ENCODE measurements around the gene PTPRN2.
"Not testable (repeated sequence)": the region's sequence is repeated elsewhere in the genome, so short reads cannot be mapped to it uniquely, and the experiment has no call there.

Gene PTPRN2

DNA sequence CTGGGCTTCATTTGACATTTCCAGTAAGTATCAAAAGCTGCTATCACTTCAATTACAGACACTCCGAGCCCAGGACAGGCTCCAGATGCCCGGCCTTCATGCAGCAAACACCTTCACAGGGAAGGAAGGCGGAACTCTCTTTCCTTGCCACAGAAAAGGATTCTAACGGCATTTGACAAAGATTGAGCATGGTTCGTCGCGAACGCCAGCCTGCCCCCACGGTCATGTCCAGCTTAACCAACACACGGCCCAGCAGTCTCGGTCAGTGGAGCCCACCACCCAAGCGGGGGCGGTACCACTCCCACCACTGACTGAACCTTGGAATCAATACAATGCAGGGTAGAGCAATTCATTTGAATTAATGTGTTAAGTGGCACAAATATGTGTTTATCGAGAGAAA, 643.6 kb downstream of the PTPRN2 start:
- DNase-seq (ENCODE audit: low spot score) = no peak
- Histone ChIP-seq H3K27ac (no peak overlapping the region), H3K4me3 (no peak overlapping the region)
- TF ChIP-seq, protein P1, sequence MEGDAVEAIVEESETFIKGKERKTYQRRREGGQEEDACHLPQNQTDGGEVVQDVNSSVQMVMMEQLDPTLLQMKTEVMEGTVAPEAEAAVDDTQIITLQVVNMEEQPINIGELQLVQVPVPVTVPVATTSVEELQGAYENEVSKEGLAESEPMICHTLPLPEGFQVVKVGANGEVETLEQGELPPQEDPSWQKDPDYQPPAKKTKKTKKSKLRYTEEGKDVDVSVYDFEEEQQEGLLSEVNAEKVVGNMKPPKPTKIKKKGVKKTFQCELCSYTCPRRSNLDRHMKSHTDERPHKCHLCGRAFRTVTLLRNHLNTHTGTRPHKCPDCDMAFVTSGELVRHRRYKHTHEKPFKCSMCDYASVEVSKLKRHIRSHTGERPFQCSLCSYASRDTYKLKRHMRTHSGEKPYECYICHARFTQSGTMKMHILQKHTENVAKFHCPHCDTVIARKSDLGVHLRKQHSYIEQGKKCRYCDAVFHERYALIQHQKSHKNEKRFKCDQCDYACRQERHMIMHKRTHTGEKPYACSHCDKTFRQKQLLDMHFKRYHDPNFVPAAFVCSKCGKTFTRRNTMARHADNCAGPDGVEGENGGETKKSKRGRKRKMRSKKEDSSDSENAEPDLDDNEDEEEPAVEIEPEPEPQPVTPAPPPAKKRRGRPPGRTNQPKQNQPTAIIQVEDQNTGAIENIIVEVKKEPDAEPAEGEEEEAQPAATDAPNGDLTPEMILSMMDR (IDR thresholded peaks at IDR 0.05) = no peak

DNA sequence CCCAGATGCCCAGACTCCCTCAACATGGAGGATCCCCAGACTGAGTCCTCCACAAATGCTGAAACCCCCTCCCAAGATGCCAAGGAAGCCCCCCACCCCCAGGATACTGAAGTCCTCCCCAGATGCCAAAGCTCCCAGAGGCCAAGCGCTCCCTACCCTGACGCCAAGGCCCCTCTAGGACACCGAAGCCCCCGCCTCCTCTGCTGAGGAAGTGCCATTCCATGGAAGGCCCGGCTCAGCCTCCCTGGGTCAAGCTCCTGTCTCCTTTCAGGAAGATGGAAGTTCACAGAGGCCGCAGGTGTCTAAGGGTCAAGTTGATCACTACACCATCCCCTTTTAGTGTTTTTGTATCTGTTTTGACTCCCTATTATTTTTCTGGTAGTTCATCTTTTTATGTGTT, 644.1 kb downstream of the PTPRN2 start:
- DNase-seq (ENCODE audit: low spot score) = no peak
- H3K4me3 ChIP-seq = no peak overlapping the region
- H3K27ac ChIP-seq = no peak overlapping the region
- TF ChIP-seq, protein P1 (IDR thresholded peaks at IDR 0.05) = no peak

DNA sequence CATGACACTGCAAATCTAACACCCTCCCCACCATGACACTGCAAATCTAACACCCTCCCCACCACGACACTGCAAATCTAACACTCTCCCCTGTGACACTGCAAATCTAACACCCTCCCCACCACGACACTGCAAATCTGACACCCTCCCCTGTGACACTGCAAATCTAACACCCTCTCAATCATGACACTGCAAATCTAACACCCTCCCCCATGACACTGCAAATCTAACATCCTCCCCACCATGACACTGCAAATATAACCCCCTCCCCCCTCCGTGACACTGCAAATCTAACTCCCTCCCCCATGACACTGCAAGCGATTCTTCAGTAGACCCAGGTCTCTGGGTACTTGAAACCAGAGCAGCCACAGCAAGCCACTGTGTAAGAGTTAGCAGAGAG, 646.4 kb downstream of the PTPRN2 start:
- H3K27ac ChIP-seq = no peak overlapping the region
- no peak for DNase-seq (ENCODE audit: low spot score)
- TF ChIP-seq, protein P1 (IDR thresholded peaks at IDR 0.05) = no peak
- no peak overlapping the region for H3K4me3 ChIP-seq

DNA sequence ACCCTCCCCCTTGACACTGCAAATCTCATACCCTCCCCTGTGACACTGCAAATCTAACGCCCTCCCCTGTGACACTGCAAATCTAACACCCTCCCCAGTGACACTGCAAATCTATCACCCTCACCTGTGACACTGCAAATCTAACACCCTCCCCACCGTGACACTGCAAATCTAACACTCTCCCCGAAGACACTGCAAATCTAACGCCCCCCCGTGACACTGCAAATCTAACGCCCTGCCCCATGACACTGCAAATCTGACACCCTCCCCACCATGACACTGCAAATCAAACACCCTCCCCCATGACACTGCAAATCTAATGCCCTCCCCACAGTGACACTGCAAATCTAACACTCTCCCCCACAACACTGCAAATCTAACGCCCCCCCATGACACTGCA, 647.1 kb downstream of the PTPRN2 start:
- DNase-seq (ENCODE audit: low spot score) = no peak
- Histone ChIP-seq H3K4me3 (no peak overlapping the region), H3K27ac (no peak overlapping the region)
- TF ChIP-seq, protein P1 (IDR thresholded peaks at IDR 0.05) = no peak

DNA sequence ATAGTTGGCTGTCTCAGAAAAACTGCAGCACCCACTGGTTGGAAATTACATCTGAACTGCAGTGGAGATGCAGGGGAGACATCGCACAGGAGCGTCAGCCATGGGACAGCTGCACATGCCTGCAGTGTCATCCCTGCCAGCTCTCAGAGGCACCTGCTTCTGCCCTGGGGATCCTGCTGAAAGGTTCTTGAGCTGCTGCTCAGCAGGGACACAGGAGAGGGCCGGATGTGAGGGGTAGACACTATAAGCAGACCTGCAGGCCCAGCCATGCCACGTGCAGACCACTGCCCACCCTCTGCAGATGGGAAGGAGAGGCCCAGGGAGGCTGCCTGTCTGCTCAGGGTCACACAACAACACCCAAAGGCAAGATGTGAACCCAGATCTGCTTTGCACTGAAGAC, 649.4 kb downstream of the PTPRN2 start:
- no peak for DNase-seq (ENCODE audit: low spot score)
- TF ChIP-seq, protein P1 (IDR thresholded peaks at IDR 0.05) = no peak
- H3K27ac ChIP-seq = no peak overlapping the region
- H3K4me3 ChIP-seq = no peak overlapping the region

DNA sequence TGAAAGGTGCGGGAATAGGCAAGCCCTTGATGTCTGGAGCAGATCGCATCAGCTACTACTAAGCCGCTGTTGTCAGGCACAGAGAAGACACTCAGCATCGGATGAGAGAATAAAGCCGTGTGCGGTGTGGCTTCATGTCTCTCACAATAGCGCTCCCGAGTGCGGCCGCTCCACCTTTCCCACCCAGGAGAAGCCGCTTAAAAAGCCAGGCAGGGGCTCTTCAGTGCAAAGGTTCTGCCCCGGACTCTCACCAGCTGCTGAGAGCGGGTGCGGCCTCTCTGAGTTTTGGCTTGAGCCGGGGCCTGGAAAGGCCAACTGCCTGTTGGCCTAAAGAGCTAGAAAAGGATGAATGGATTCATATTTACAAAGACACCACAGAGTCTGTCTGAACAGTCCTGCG, 650.2 kb downstream of the PTPRN2 start:
- H3K4me3 ChIP-seq = no peak overlapping the region
- TF ChIP-seq, protein P1 (IDR thresholded peaks at IDR 0.05) = no peak
- no peak overlapping the region for H3K27ac ChIP-seq
- DNase-seq (ENCODE audit: low spot score) = no peak

DNA sequence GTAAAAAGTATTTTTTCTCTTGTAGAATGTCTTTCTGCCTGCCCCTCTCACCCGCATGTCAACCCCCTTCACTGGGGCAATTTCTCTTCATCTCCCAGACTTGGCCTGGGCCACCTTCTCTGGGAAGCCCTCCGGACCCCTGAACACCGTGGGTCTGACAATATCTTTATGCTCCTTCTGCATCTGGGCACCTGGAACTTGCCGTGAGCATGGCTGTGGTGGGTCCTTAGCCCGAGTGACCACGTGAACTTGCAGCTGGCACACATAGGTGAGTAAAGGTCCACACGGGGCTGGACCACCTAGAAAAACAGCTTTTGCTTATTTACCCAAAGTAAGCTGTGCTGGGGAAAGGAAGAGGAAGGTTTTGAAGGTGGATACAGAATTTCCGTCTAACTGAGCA, 650.6 kb downstream of the PTPRN2 start:
- TF ChIP-seq, protein P1 (IDR thresholded peaks at IDR 0.05) = no peak
- no peak overlapping the region for H3K4me3 ChIP-seq
- DNase-seq (ENCODE audit: low spot score) = no peak
- H3K27ac ChIP-seq = no peak overlapping the region

DNA sequence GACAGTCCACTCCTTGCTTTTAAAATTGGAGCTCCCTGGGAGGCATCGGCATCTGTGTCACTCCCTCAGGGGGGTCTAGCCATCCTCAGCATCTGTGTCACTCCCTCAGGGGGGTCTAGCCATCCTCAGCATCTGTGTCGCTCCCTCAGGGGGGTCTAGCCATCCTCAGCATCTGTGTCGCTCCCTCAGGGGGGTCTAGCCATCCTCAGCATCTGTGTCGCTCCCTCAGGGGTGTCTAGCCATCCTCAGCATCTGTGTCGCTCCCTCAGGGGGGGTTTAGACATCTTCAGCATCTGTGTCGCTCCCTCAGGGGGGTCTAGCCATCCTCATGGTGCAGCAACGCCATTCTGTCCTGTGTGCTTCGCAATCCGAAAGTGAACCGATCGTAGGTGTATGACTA, 651.9 kb downstream of the PTPRN2 start:
- not testable (repeated sequence) for DNase-seq (ENCODE audit: low spot score); H3K27ac ChIP-seq; H3K4me3 ChIP-seq

DNA sequence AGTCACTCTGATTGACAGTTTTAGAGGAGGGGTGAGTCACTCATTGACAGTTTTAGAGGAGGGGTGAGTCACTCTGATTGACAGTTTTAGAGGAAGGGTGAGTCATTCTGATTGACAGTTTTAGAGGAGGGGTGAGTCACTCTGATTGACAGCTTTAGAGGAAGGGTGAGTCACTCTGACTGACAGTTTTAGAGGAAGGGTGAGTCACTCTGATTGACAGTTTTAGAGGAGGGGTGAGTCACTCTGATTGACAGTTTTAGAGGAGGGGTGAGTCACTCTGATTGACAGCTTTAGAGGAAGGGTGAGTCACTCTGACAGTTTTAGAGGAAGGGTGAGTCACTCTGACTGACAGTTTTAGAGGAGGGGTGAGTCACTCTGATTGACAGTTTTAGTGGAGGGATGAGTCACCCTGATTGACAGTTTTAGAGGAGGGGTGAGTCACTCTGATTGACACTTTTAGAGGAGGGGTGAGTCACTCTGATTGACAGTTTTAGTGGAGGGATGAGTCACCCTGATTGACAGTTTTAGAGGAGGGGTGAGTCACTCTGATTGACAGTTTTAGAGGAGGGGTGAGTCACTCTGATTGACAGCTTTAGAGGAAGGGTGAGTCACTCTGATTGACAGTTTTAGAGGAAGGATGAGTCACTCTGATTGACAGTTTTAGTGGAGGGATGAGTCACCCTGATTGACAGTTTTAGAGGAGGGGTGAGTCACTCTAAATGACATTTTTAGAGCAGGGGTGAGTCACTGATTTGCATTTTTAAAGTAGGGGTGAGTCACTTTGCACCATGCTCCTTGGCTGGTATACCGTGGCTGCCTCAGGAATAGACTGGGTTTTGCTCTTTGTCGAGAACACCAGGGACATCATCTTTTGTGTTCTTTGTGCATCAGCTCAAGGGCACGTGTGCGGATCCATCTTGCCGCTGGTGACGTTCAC, 654.1 kb downstream of the PTPRN2 start:
- DNase-seq (ENCODE audit: low spot score); H3K27ac ChIP-seq; H3K4me3 ChIP-seq: not testable (repeated sequence)
